ENCODE measurements around the gene ZIC4. TPM values are rescaled to one million over a fixed set of nuclear protein-coding genes. Genes with fewer than 3 reads are reported as not detected.

Gene ZIC4
- total and polyA plus RNA-seq, 2 of the 8 experiments (the other 6 are each of a cell fraction or from before 2014, with no cell fraction given), result 0.03 to 0.13 TPM

DNA sequence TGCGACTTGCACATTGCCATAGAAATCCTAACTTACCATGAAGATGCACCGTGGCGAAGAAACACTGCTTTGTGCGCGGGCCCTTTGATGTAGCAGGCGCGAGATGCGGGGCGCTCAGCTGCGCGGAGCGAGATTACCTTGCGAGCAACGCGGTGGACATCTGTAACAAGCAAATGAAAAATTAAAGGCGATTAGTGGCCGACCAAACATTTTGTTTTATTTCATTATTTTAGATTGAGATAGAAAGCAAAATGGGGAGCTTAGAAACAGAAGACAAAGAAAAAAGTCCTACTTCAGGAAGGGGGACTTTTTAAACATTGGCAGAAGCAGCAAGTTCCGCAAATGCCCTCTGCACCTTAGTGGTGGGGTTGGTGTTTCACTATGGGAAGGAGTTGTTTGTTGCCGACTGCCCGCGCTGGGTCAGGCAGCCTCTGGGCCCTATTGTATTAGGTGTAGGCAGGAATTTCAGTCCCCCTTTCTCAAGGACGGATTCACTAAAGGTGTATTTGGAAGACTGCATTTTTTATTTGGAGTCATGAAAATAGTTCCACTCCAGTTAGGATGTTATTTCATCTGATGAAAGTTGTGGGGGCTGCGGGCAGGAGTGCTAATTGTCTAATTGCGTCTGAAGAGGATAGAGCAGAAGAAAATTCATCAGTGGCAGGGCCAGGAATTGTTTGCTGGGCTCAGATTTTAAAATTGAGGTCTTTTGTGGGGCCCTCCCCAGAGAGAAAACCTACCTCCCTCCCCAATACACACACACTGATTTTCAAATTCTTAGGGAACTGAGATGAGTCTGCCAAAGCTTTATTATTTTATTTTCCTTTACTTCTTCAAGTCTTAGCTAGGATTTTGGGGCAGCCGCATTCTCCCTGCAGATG is 17.4 kb downstream of the ZIC4 start:
- no peak overlapping the region for H2AK5ac ChIP-seq (ENCODE audit: low read depth, low read length)
- peaks cover 7% of the 10 kb centered on the region; the same call in 1 of the 2 replicates for H3K23me2 ChIP-seq (ENCODE audit: low read depth, low read length)
- WGBS, 2 experiments (ENCODE audit: extremely low coverage in 1 of 2, insufficient coverage in 1 of 2, insufficient read length in 1 of 2, insufficient replicate concordance in 2 of 2, low coverage in 1 of 2, low lambda C conversion rate in 2 of 2, missing lambda C conversion rate in 1 of 2), result 2% methylated on average over 25 of the region's 25 CpGs; no CpG with 5 or more reads in 1 of the 2 experiments
- peaks cover 0 to 7% of the 10 kb centered on the region in 2 experiments for H4K20me1 ChIP-seq (replicated peaks in 1 of 2; ENCODE audit: control insufficient read depth in 1 of 2, insufficient read depth in 2 of 2, low read length in 2 of 2)
- ChIA-PET POLR2A (ENCODE audit: partially characterized antibody) (interaction anchor here (1.0 kb wide), 1 partner anchor 10 kb away, joined by 3 read pairs; no protein-coding TSS in a partner anchor), CTCF (ENCODE audit: partially characterized antibody) (interaction anchor here (0.8 to 27.3 kb wide), 9 partner anchors 8 to 638 kb away, joined by 3 to 485 read pairs (median 7); no protein-coding TSS in a partner anchor)
- H3K14ac ChIP-seq (ENCODE audit: insufficient read length), result no peak overlapping the region
- H3K79me1 ChIP-seq (ENCODE audit: low read depth, low read length), result no peaks in the 10 kb centered on the region
- no peak overlapping the region for H4K91ac ChIP-seq (replicated peaks; ENCODE audit: insufficient read length, low read length)
- peaks cover 0 to 4% of the 10 kb centered on the region in 2 experiments; a peak in 1 of 4 replicates for H3K9me3 ChIP-seq (ENCODE audit: insufficient read depth in 2 of 2, low read depth in 1 of 2, low read length in 1 of 2)
- H3K27me3 ChIP-seq (replicated peaks in 1 of 4; ENCODE audit: control insufficient read depth in 3 of 4, extremely low read depth in 1 of 4, insufficient read depth in 3 of 4, low read length in 3 of 4), result peaks cover 74 to 97% (median 91%) of the 10 kb centered on the region in 4 experiments
- peak overlapping the region in 1 of 4 experiments; percentile 68; a peak in 1 of 8 replicates for H3K4me3 ChIP-seq (ENCODE audit: extremely low read depth in 1 of 4, insufficient read depth in 2 of 4, low read depth in 3 of 4, low read length in 4 of 4)
- H3K4me1 ChIP-seq (replicated peaks in 1 of 4; ENCODE audit: control insufficient read depth in 3 of 4, insufficient read depth in 4 of 4, low read length in 3 of 4), result peaks cover 9 to 36% (median 22%) of the 10 kb centered on the region in 4 experiments
- H4K5ac ChIP-seq (ENCODE audit: insufficient read length, low read depth, low read length), result no peak overlapping the region
- H2BK15ac ChIP-seq (ENCODE audit: low read length), result peak overlapping the region; percentile 12; the same call in 1 of the 2 replicates
- no peak overlapping the region for H2AFZ ChIP-seq (ENCODE audit: low read length)
- no peak overlapping the region for H3K27ac ChIP-seq (ENCODE audit: low read depth, low read length)
- no peak overlapping the region for H3K23ac ChIP-seq (ENCODE audit: insufficient read length)
- H2BK120ac ChIP-seq (replicated peaks; ENCODE audit: low read depth, low read length), result no peak overlapping the region
- FAIRE-seq (peak; percentile 7), DNase-seq (ENCODE audit: low read depth in 1 of 2, low spot score in 2 of 2) (peak in 1 of 2 experiments; percentile 60)
- H2BK12ac ChIP-seq (ENCODE audit: low read depth, low read length), result peak overlapping the region; percentile 2; the same call in 1 of the 2 replicates
- H2BK20ac ChIP-seq (ENCODE audit: low read length), result no peak overlapping the region
- H3K9ac ChIP-seq (replicated peaks in 1 of 4; ENCODE audit: extremely low read depth in 1 of 4, low read depth in 3 of 4, low read length in 3 of 4), result no peak overlapping the region
- no peak overlapping the region for H3K4ac ChIP-seq (replicated peaks; ENCODE audit: insufficient read length, low read depth, low read length)
- peaks cover 0 to 4% (median 0%) of the 10 kb centered on the region in 4 experiments; a peak in 2 of 8 replicates for H3K36me3 ChIP-seq (ENCODE audit: control insufficient read depth in 2 of 4, insufficient read depth in 4 of 4, low read length in 3 of 4)
- H2BK5ac ChIP-seq (ENCODE audit: low read depth, low read length), result no peak overlapping the region
- H4K8ac ChIP-seq (ENCODE audit: extremely low read depth, insufficient read depth, low read length), result no peak overlapping the region; the same call in 1 of the 2 replicates
- H3K79me2 ChIP-seq (ENCODE audit: control insufficient read depth in 1 of 2, insufficient read depth in 2 of 2, low read length in 2 of 2), result no peaks in the 10 kb centered on the region
- H3K56ac ChIP-seq (replicated peaks; ENCODE audit: insufficient read length, low read depth, low read length), result no peak overlapping the region
- H3K18ac ChIP-seq (ENCODE audit: extremely low read depth, low read length), result no peak overlapping the region; the same call in 1 of the 2 replicates
- peak overlapping the region; percentile 22 to 95; a peak in 3 of 4 replicates for H3K4me2 ChIP-seq (ENCODE audit: insufficient read depth in 1 of 2, low read depth in 2 of 2, low read length in 2 of 2)
- TF ChIP-seq SP1 (IDR thresholded peaks at IDR 0.05; ENCODE audit: low read depth, low read length), result no peak; the same call in 1 of the 2 replicates
- TF ChIP-seq POLR2A (IDR thresholded peaks at IDR 0.05; ENCODE audit: control extremely low read depth in 1 of 2, low read depth in 2 of 2, low read length in 2 of 2), result no peak
- peak; percentile 70 for TF ChIP-seq EZH2 (IDR thresholded peaks at IDR 0.05; ENCODE audit: low read depth, low read length, severe bottlenecking)
- TF ChIP-seq, protein P1, sequence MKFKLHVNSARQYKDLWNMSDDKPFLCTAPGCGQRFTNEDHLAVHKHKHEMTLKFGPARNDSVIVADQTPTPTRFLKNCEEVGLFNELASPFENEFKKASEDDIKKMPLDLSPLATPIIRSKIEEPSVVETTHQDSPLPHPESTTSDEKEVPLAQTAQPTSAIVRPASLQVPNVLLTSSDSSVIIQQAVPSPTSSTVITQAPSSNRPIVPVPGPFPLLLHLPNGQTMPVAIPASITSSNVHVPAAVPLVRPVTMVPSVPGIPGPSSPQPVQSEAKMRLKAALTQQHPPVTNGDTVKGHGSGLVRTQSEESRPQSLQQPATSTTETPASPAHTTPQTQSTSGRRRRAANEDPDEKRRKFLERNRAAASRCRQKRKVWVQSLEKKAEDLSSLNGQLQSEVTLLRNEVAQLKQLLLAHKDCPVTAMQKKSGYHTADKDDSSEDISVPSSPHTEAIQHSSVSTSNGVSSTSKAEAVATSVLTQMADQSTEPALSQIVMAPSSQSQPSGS (IDR thresholded peaks at IDR 0.05; ENCODE audit: low read length), result no peak
- TF ChIP-seq HDAC6 (IDR thresholded peaks at IDR 0.05; ENCODE audit: low read depth, low read length), result no peak
- no peak for TF ChIP-seq RAD21 (IDR thresholded peaks at IDR 0.05 in 1 of 2, conservative IDR thresholded peaks at IDR 0.05 in 1 of 2; ENCODE audit: low read depth in 2 of 2, low read length in 2 of 2)
- TF ChIP-seq TCF12 (IDR thresholded peaks at IDR 0.05; ENCODE audit: low read depth, low read length), result 0 out of 2 replicates have a peak, but pooled peaks have one; percentile 6
- TF ChIP-seq EP300 (IDR thresholded peaks at IDR 0.05; ENCODE audit: borderline replicate concordance in 1 of 2, low read depth in 2 of 2, low read length in 2 of 2), result no peak

Measured in H1 (cell line).